ENCODE results near the gene C1QA. TPM values are rescaled to one million over a fixed set of nuclear protein-coding genes. Genes with fewer than 3 reads are reported as not detected.

The C1QA gene
- total and polyA plus RNA-seq, 5 donors from 2014 or later: not detected

DNA sequence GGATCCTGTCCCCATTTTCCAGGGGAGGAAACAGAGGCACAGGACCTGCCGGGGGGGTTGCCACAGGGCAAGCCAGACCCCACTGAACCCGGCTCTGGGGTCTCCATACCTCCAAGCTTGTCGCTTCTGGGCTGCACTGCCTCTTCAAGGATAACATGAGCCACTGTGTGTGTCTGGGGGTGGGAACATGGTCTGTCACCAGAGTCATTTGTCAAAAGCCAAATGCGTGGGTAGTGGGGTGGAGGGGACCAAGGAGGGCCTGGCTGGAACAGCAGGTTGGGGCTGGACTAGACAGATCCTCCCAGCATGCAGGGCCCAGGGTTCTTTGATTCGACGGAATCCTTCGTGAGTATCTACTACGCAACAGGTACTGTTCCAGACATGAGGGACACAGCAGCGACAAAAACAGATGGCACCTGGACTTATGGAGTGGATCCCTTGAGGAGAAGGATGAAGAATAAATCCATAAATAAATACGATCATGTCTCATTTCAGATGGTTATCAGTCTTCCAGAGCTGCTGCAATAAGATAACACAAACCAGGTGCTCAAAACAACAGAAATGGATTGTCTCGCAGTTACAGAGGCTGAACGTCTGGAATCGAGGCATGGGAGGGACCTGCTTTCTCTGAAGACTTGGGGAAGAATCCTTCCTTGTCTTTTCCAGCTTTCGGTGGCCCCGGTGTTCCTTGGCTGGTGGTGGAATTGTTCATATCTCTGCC is 45.3 kb downstream of the C1QA start:
- ATAC-seq (ENCODE audit: low read depth in 2 of 2) (no peak), DNase-seq (no peak)
- Histone ChIP-seq H3K27me3 (ENCODE audit: control insufficient read depth, insufficient read depth, low read length) (no peaks in the 10 kb centered on the region), H3K4me3 (ENCODE audit: low read depth, low read length) (no peak overlapping the region), H3K27ac (ENCODE audit: insufficient read depth, low read length, poor library complexity, severe bottlenecking) (no peak overlapping the region), H3K36me3 (ENCODE audit: control insufficient read depth, insufficient read depth, low read length) (no peaks in the 10 kb centered on the region), H3K4me1 (ENCODE audit: control insufficient read depth, insufficient read depth, low read length, poor library complexity, severe bottlenecking) (no peaks in the 10 kb centered on the region), H3K9me3 (ENCODE audit: control insufficient read depth in 2 of 2, low read length in 2 of 2) (no peaks in the 10 kb centered on the region)
- Mint-ChIP-seq H3K27me3 (no peaks in the 10 kb centered on the region), H3K27ac (no peak overlapping the region), H3K9me3 (peaks cover 0 to 2% (median 0%) of the 10 kb centered on the region in 7 donors), H3K4me1 (no peaks in the 10 kb centered on the region), H3K4me3 (no peak overlapping the region), H3K36me3 (no peaks in the 10 kb centered on the region)

DNA sequence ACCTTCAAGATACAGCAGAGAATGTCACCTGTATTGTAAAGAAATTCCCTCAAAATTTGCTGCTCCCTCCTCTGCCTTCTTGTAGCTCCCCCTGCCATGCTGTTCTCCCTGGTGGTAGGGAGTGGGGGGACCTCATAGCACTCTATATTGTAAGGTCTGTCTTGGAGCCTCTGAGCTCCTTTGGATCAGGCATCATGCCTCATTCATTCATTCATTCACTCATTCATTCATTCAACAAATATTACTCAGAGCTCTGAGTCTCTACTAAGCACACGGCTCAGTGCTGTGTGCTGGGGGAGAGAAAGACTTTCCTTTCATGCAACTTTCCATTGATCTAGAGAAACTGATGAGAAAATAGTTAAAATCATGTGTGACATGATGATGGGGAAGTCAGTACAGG is 47.1 kb downstream of the C1QA start:
- ATAC-seq (ENCODE audit: low read depth in 2 of 2) (no peak), DNase-seq (no peak)
- no peaks in the 10 kb centered on the region for H3K9me3 ChIP-seq (ENCODE audit: control insufficient read depth in 2 of 2, low read length in 2 of 2)
- H3K27ac Mint-ChIP-seq: peak overlapping the region in 1 of 3 donors; percentile 70
- H3K27me3 Mint-ChIP-seq: no peaks in the 10 kb centered on the region
- no peak overlapping the region for H3K27ac ChIP-seq (ENCODE audit: insufficient read depth, low read length, poor library complexity, severe bottlenecking)
- no peak overlapping the region for H3K4me3 ChIP-seq (ENCODE audit: low read depth, low read length)
- H3K4me1 ChIP-seq (ENCODE audit: control insufficient read depth, insufficient read depth, low read length, poor library complexity, severe bottlenecking): no peaks in the 10 kb centered on the region
- no peaks in the 10 kb centered on the region for H3K4me1 Mint-ChIP-seq
- H3K9me3 Mint-ChIP-seq: peaks cover 0 to 2% (median 0%) of the 10 kb centered on the region in 7 donors
- H3K36me3 Mint-ChIP-seq: no peaks in the 10 kb centered on the region
- H3K27me3 ChIP-seq (ENCODE audit: control insufficient read depth, insufficient read depth, low read length): no peaks in the 10 kb centered on the region
- H3K36me3 ChIP-seq (ENCODE audit: control insufficient read depth, insufficient read depth, low read length): no peaks in the 10 kb centered on the region
- no peak overlapping the region for H3K4me3 Mint-ChIP-seq

DNA sequence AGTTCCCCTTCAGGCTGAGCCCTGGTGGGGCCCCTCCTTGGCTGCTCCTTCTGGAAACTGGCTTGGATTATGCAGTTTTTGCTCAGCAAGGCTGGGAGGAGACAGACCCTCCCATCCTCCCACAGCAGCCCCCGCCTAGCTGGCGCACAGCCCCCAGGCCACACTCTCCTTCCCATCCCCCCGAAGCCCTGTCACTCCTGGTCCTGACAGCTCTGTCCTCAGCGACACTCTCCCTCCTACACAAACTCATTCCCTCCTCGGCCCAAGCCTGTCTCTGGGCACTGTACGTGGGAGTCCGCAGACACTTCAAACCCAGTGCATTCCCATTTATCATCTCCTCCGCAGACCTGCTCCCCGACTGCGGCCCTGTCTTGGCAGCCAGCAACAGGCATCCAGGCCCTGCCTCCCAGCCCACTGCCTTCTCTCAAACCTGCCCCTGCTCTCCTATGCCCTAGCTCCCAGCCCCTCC is 49.2 kb downstream of the C1QA start:
- no peak for DNase-seq
- Mint-ChIP-seq H3K27me3 (no peaks in the 10 kb centered on the region), H3K4me1 (no peaks in the 10 kb centered on the region), H3K27ac (no peak overlapping the region), H3K4me3 (no peak overlapping the region), H3K9me3 (peaks cover 0 to 2% (median 0%) of the 10 kb centered on the region in 7 donors), H3K36me3 (no peaks in the 10 kb centered on the region)
- Histone ChIP-seq H3K27me3 (ENCODE audit: control insufficient read depth, insufficient read depth, low read length) (no peaks in the 10 kb centered on the region), H3K9me3 (ENCODE audit: control insufficient read depth in 2 of 2, low read length in 2 of 2) (no peaks in the 10 kb centered on the region), H3K27ac (ENCODE audit: insufficient read depth, low read length, poor library complexity, severe bottlenecking) (no peak overlapping the region), H3K4me3 (ENCODE audit: low read depth, low read length) (no peak overlapping the region), H3K4me1 (ENCODE audit: control insufficient read depth, insufficient read depth, low read length, poor library complexity, severe bottlenecking) (no peaks in the 10 kb centered on the region), H3K36me3 (ENCODE audit: control insufficient read depth, insufficient read depth, low read length) (no peaks in the 10 kb centered on the region)
- ATAC-seq (ENCODE audit: low read depth in 2 of 2): no peak

DNA sequence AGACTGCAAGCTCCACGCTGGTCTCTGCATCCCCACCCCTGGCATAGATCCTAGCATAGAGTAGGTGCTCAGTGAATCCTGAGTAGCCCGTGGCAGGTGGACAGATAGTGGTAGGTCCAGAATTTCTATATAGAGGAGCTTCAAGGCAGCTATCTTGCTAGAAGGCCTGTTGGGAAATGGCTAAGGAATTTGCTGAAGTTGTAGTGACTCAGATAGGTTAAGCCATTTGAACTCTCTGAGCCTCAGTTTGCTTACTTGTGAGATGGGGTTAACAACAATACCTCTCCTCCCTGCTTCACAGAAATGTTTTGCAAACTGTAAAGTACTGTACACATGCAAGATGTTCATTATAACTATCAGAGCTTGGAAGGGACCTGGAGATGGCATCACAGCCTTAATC is 50.8 kb downstream of the C1QA start:
- Histone ChIP-seq H3K27ac (ENCODE audit: insufficient read depth, low read length, poor library complexity, severe bottlenecking) (no peak overlapping the region), H3K36me3 (ENCODE audit: control insufficient read depth, insufficient read depth, low read length) (no peaks in the 10 kb centered on the region), H3K27me3 (ENCODE audit: control insufficient read depth, insufficient read depth, low read length) (no peaks in the 10 kb centered on the region), H3K4me1 (ENCODE audit: control insufficient read depth, insufficient read depth, low read length, poor library complexity, severe bottlenecking) (no peaks in the 10 kb centered on the region), H3K4me3 (ENCODE audit: low read depth, low read length) (no peak overlapping the region), H3K9me3 (ENCODE audit: control insufficient read depth in 2 of 2, low read length in 2 of 2) (no peaks in the 10 kb centered on the region)
- peaks cover 0 to 2% (median 0%) of the 10 kb centered on the region in 7 donors for H3K9me3 Mint-ChIP-seq
- DNase-seq (no peak), ATAC-seq (ENCODE audit: low read depth in 2 of 2) (no peak)
- H3K4me3 Mint-ChIP-seq: no peak overlapping the region
- no peaks in the 10 kb centered on the region for H3K27me3 Mint-ChIP-seq
- no peak overlapping the region for H3K27ac Mint-ChIP-seq
- no peaks in the 10 kb centered on the region for H3K36me3 Mint-ChIP-seq
- H3K4me1 Mint-ChIP-seq: no peaks in the 10 kb centered on the region

DNA sequence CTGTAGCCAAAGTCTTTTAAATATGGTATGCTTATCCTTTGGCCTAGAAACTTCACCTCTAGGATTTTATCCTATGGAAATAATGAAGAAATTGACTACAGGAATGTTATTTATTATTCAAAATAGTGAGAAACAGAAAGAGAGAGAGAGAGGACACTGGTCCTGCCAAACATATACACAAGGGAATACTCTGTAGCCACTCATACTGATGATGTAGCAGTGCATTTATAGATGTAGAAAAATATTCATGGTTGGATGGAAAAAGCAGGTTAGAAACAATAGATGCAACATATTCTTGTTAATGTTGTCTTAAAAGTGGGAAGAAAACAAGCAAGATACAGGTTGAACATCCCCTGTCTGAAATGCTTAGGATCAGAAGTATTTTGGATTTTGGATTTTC is 52.0 kb downstream of the C1QA start:
- no peaks in the 10 kb centered on the region for H3K27me3 Mint-ChIP-seq
- Histone ChIP-seq H3K4me3 (ENCODE audit: low read depth, low read length) (no peak overlapping the region), H3K27me3 (ENCODE audit: control insufficient read depth, insufficient read depth, low read length) (no peaks in the 10 kb centered on the region), H3K27ac (ENCODE audit: insufficient read depth, low read length, poor library complexity, severe bottlenecking) (no peak overlapping the region), H3K36me3 (ENCODE audit: control insufficient read depth, insufficient read depth, low read length) (no peaks in the 10 kb centered on the region), H3K9me3 (ENCODE audit: control insufficient read depth in 2 of 2, low read length in 2 of 2) (no peaks in the 10 kb centered on the region), H3K4me1 (ENCODE audit: control insufficient read depth, insufficient read depth, low read length, poor library complexity, severe bottlenecking) (no peaks in the 10 kb centered on the region)
- no peaks in the 10 kb centered on the region for H3K4me1 Mint-ChIP-seq
- H3K36me3 Mint-ChIP-seq: no peaks in the 10 kb centered on the region
- ATAC-seq (ENCODE audit: low read depth in 2 of 2) (no peak), DNase-seq (no peak)
- no peak overlapping the region for H3K27ac Mint-ChIP-seq
- H3K4me3 Mint-ChIP-seq: no peak overlapping the region
- H3K9me3 Mint-ChIP-seq: peaks cover 0 to 2% (median 0%) of the 10 kb centered on the region in 7 donors

Other genes with a start within 250 kb of the C1QA start
- gene ZBTB40, start 184.8 kb upstream of the C1QA start, total RNA-seq: 45.4 TPM
- gene ZBTB40, start 184.8 kb upstream of the C1QA start, polyA plus RNA-seq: 1 to 10 TPM; 2.9 to 4.3 (median 3.7) TPM
- gene EPHA8, start 73.1 kb upstream of the C1QA start, total RNA-seq: not detected
- not detected for gene EPHA8, start 73.1 kb upstream of the C1QA start, polyA plus RNA-seq
- not detected for gene C1QC, start 7.0 kb downstream of the C1QA start, total RNA-seq
- not detected for gene C1QC, start 7.0 kb downstream of the C1QA start, polyA plus RNA-seq
- not detected for gene C1QB, start 16.6 kb downstream of the C1QA start, total RNA-seq
- gene C1QB, start 16.6 kb downstream of the C1QA start, polyA plus RNA-seq: not detected
- not detected for gene EPHB2, start 74.2 kb downstream of the C1QA start, total RNA-seq
- gene EPHB2, start 74.2 kb downstream of the C1QA start, polyA plus RNA-seq: not detected

All from CD4-positive, CD25-positive, alpha-beta regulatory T cell (primary cell).